Sigmoid colon (tissue), 3 donors: ENCODE results near the gene GNA12.

Experiments used
- POLR2A ChIP-seq, 2 donors: fragments of 450-650 bp; IDR thresholded peaks; one replicate each; pipeline ENCODE4 v1.6.1; 2016; ENCODE audit warnings: antibody characterized with exemption in 2 of 2, mild to moderate bottlenecking in 2 of 2, moderate library complexity in 2 of 2
- TF ChIP-seq, protein P1 (sequence below), 4 experiments: fragments of 450-650 bp in 3 of 4; fragments of 200-600 bp in 1 of 4; IDR thresholded peaks; one replicate each; pipeline ENCODE4 v1.5.1; 2016 to 2019; ENCODE audit warnings: antibody characterized with exemption in 4 of 4, mild to moderate bottlenecking in 3 of 4, moderate library complexity in 2 of 4

GRCh38 chr7:2707481-2707880 is 136.6 kb downstream of the GNA12 start:
- TF ChIP-seq, protein P1, sequence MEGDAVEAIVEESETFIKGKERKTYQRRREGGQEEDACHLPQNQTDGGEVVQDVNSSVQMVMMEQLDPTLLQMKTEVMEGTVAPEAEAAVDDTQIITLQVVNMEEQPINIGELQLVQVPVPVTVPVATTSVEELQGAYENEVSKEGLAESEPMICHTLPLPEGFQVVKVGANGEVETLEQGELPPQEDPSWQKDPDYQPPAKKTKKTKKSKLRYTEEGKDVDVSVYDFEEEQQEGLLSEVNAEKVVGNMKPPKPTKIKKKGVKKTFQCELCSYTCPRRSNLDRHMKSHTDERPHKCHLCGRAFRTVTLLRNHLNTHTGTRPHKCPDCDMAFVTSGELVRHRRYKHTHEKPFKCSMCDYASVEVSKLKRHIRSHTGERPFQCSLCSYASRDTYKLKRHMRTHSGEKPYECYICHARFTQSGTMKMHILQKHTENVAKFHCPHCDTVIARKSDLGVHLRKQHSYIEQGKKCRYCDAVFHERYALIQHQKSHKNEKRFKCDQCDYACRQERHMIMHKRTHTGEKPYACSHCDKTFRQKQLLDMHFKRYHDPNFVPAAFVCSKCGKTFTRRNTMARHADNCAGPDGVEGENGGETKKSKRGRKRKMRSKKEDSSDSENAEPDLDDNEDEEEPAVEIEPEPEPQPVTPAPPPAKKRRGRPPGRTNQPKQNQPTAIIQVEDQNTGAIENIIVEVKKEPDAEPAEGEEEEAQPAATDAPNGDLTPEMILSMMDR (IDR thresholded peaks at IDR 0.05), result no peak
- no peak for TF ChIP-seq POLR2A (IDR thresholded peaks at IDR 0.05)
